ENCODE measurements around the gene PCDHB8.
"Not testable (repeated sequence)": the region's sequence is repeated elsewhere in the genome, so short reads cannot be mapped to it uniquely, and the experiment has no call there.

Gene PCDHB8

DNA sequence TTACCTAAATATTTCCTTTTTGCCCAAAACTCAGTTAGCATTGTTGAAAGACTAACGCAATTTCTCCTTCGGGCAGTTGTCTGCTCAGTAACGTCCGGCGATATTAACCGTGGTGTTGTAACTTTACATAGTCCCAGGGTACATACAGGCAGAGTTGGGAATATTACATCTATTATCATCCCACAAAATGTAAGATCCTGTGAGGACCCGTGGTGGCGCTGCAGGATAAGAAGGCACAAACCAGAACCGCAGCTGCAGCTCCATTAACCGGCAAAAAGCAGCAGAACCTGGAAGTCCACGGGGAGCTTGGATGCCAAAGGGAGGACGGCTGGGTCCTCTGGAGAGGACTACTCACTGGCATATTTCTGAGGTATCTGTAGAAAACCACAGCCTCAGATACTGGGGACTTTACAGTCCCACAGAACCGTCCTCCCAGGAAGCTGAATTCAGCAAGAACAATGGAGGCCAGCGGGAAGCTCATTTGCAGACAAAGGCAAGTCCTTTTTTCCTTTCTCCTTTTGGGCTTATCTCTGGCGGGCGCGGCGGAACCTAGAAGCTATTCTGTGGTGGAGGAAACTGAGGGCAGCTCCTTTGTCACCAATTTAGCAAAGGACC is at the start of gene PCDHB8:
PCDHB8 (plus strand) TSS at position 214 of the 615 bp plus-strand sequence; CDS start at position 459, 245 bp downstream.
- DNase-seq, result not testable (repeated sequence)

DNA sequence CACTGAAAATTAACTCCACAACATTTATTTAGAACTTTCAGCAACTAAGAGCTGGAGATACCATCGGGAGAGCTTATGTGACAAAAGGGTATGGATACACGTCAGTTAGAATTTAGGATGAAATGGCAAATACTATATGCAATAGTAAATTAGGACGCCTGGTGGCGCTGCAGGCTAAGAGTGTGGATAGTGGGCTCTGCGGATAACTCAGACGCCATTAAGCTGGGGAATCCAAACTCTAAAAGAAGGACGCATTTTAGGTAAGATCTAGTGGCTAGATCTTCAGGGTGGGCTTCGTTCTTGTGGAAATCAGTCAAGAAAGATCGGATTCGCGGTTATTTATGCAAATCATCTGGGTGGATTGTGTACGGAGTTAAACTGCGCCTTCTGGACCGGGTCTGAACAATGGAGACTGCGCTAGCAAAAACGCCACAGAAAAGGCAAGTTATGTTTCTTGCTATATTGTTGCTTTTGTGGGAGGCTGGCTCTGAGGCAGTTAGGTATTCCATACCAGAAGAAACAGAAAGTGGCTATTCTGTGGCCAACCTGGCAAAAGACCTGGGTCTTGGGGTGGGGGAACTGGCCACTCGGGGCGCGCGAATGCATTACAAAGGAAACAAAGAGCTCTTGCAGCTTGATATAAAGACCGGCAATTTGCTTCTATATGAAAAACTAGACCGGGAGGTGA is 42.4 kb upstream of the PCDHB8 start, which contains the start of gene PCDHB5:
PCDHB5 (plus strand) TSS at position 177 of the 688 bp plus-strand sequence; CDS start at position 406, 229 bp downstream.
- no peak for DNase-seq

DNA sequence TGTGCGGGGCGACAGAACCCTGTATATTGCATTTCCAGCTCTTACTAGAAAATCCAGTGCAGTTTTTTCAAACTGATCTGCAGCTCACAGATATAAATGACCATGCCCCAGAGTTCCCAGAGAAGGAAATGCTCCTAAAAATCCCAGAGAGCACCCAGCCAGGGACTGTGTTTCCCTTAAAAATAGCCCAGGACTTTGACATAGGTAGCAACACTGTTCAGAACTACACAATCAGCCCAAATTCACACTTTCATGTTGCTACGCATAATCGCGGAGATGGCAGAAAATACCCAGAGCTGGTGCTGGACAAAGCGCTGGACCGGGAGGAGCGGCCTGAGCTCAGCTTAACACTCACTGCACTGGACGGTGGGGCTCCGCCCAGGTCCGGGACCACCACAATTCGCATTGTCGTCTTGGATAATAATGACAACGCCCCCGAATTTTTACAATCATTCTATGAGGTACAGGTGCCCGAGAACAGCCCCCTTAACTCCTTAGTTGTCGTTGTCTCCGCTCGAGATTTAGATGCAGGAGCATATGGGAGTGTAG is 41.8 kb upstream of the PCDHB8 start:
- no peak for DNase-seq

DNA sequence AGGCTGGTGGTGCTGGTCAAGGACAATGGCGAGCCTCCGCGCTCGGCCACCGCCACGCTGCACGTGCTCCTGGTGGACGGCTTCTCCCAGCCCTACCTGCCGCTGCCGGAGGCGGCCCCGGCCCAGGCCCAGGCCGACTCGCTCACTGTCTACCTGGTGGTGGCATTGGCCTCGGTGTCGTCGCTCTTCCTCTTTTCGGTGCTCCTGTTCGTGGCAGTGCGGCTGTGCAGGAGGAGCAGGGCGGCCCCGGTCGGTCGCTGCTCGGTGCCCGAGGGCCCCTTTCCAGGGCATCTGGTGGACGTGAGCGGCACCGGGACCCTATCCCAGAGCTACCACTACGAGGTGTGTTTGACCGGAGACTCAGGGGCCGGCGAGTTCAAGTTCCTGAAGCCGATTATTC is 40.2 kb upstream of the PCDHB8 start:
- DNase-seq, result not testable (repeated sequence)

DNA sequence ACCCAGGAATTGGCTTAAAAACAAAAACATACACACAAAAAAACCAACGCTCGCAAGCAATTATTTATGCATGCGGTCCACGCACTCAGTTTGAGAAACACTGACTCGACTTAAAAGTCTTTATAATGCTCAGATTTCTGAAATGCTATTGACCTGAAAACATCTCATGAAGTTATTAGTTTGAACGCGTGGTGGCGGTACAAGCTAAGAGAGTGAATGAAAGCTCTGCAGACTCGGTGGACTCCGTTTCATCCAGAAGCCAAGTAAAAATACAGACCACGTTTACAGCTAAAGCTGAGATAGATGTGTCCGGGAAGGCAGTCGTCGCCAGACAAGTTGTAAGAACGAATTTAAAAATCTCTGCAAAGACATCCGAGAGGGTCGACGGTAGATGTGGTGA is 27.8 kb upstream of the PCDHB8 start, which contains the start of gene PCDHB6:
PCDHB6 (plus strand) TSS at position 246 of the 400 bp plus-strand sequence. CDS start 201 bp downstream, outside the sequence.
- no peak for DNase-seq

DNA sequence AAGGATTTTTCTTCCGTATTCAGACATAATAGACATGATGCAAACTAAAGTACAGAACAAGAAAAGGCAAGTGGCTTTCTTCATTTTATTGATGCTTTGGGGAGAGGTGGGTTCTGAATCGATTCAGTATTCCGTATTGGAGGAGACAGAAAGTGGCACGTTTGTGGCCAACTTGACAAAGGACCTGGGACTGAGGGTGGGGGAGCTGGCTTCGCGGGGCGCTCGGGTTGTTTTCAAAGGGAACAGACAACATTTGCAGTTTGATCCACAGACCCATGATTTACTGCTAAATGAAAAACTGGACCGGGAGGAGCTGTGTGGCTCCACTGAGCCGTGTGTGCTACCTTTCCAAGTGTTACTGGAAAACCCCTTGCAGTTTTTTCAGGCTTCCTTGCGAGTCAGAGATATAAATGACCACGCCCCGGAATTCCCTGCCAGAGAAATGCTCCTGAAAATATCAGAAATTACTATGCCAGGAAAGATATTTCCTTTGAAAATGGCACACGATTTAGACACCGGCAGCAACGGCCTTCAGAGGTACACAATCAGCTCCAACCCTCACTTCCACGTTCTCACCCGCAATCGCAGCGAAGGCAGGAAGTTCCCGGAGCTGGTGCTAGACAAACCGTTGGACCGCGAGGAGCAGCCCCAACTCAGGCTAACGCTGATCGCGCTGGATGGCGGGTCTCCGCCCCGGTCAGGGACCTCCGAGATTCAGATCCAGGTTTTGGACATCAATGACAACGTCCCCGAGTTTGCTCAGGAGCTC is 27.2 kb upstream of the PCDHB8 start:
- DNase-seq, result no peak

DNA sequence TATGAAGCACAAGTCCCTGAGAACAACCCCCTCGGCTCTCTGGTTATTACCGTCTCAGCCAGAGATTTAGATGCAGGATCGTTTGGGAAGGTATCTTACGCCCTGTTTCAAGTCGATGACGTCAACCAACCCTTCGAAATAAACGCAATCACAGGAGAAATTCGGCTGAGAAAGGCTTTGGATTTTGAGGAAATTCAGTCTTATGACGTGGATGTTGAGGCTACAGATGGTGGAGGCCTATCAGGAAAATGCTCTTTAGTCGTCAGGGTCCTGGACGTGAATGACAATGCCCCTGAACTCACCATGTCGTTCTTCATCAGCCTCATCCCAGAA is 26.6 kb upstream of the PCDHB8 start:
- DNase-seq, result no peak

DNA sequence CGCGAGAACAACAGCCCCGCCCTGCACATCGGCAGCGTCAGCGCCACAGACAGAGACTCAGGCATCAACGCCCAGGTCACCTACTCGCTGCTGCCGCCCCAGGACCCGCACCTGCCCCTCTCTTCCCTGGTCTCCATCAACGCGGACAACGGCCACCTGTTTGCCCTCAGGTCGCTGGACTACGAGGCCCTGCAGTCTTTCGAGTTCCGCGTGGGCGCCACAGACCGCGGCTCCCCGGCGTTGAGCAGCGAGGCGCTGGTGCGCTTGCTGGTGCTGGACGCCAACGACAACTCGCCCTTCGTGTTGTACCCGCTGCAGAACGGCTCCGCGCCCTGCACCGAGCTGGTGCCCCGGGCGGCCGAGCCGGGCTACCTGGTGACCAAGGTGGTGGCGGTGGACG is 26.0 kb upstream of the PCDHB8 start:
- not testable (repeated sequence) for DNase-seq

DNA sequence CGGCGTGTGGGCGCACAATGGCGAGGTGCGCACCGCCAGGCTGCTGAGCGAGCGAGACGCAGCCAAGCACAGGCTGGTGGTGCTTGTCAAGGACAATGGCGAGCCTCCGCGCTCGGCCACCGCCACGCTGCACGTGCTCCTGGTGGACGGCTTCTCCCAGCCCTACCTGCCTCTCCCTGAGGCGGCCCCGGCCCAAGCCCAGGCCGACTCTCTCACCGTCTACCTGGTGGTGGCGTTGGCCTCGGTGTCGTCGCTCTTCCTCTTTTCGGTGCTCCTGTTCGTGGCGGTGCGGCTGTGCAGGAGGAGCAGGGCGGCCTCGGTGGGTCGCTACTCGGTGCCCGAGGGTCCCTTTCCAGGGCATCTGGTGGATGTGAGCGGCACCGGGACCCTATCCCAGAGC is 25.5 kb upstream of the PCDHB8 start:
- DNase-seq, result not testable (repeated sequence)

DNA sequence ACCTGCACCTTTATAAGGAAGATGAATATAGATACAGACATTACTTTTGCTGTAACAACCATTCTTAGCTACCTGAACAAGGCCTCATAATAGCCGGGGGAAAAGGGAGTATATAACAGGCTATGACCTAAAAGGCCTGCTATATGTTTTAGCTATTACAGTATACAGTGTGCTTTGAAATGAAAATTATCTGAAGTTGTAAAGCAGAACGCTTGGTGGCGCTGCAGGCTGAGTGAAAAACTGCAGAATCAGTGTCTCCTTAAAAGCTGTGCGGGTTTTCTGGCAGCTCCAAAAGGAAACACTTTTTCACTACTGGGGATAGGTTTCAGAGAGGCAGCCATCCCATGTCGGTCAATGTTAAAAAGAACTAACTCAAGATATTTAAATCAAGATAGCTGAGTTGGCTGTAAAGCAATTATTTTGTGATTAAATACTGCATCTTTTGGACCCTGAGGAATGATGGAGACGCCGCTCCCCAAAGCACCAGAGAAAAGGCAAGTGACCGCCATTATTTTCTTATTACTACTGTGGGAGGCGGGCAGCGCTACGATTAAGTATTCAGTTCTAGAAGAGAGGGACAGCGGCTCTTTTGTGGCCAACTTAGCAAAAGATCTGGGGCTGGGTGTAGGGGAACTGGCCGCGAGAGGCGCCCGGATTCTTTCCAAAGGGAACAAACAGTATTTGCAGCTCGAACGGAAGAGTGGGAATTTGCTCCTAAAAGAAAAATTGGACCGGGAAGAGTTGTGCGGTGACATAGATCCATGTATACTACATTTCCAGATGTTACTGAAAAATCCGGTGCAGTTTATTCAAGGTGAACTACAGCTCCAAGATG is 21.8 kb upstream of the PCDHB8 start:
- DNase-seq, result no peak

DNA sequence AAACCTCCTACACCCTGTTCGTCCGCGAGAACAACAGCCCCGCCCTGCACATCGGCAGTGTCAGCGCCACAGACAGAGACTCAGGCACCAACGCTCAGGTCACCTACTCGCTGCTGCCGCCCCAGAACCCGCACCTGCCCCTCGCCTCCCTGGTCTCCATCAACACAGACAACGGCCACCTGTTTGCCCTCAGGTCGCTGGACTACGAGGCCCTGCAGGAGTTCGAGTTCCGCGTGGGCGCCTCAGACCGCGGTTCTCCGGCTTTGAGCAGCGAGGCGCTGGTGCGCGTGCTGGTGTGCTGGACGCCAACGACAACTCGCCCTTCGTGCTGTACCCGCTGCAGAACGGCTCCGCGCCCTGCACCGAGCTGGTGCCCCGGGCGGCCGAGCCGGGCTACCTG is 20.2 kb upstream of the PCDHB8 start:
- not testable (repeated sequence) for DNase-seq

DNA sequence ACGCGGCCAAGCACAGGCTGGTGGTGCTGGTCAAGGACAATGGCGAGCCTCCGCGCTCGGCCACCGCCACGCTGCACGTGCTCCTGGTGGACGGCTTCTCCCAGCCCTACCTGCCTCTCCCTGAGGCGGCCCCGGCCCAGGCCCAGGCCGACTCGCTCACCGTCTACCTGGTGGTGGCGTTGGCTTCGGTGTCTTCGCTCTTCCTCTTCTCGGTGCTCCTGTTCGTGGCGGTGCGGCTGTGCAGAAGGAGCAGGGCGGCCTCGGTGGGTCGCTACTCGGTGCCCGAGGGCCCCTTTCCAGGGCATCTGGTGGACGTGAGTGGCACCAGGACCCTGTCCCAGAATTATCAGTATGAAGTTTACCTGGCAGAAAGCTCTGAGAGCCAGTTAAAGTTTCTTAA is 19.7 kb upstream of the PCDHB8 start:
- not testable (repeated sequence) for DNase-seq

DNA sequence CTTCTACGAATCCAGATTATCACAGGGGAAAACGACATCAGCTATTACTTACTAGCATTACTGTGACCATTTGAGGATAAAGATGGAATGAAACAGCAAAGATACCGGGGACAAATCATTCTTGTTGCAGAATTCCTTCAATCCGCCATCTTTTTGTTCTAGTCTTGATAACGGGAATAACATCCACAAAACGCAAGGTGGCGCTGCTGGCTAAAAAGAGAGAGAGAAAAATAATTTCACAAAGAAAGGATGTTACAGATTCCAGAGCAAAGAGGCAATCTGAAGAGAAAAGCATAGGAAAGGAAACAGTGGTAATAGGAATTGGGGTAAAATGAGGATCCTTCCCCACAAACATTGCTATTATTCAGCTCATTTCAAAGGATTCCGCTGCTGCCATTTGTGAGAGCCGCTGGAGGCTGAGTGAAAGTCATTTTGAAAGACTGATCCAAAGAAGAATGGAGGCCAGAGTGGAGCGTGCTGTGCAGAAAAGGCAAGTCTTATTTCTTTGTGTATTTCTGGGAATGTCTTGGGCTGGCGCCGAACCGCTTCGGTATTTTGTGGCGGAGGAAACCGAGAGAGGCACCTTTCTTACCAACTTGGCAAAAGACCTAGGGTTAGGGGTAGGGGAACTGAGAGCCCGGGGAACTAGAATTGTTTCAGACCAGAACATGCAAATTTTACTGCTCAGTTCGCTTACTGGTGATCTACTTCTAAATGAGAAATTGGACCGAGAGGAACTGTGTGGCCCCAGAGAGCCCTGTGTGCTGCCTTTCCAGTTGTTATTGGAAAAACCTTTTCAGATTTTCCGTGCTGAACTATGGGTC is 5.0 kb upstream of the PCDHB8 start, which contains the start of gene PCDHB7:
PCDHB7 (plus strand) TSS at position 264 of the 824 bp plus-strand sequence; CDS start at position 456, 192 bp downstream.
- DNase-seq, result no peak

DNA sequence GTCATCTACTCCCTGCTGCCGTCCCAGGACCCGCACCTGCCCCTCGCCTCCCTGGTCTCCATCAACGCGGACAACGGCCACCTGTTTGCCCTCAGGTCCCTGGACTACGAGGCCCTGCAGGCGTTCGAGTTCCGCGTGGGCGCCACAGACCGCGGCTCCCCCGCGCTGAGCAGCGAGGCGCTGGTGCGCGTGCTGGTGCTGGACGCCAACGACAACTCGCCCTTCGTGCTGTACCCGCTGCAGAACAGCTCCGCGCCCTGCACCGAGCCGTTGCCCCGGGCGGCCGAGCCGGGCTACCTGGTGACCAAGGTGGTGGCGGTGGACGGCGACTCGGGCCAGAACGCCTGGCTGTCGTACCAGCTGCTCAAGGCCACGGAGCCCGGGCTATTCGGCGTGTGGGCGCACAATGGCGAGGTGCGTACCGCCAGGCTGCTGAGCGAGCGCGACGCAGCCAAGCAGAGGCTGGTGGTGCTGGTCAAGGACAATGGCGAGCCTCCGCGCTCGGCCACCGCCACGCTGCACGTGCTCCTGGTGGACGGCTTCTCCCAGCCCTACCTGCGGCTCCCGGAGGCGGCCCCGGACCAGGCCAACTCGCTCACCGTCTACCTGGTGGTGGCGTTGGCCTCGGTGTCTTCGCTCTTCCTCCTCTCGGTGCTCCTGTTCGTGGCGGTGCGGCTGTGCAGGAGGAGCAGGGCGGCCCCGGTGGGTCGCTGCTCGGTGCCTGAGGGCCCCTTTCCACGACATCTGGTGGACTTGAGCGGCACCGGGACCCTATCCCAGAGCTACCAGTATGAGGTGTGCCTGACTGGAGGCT is 3.1 kb upstream of the PCDHB8 start:
- DNase-seq, result not testable (repeated sequence)

DNA sequence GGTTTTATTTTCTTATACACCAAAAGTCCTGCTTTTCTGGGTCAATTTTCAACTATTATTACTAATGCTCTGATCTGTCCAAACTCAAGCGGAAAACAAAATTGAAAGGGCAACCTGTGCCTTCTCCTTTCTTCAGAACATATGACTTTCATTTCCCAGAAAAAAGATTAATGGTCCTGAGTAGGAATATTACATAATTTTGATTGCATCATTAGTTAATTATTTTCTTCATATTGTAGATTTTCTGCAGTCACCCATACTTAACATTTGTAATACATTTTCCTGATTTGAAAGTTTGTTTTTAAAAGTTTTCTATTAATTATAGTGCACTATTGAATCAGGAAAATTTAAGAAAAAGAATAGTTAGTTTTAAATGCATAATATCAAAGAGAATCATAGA is 1.7 kb upstream of the PCDHB8 start:
- no peak for DNase-seq

DNA sequence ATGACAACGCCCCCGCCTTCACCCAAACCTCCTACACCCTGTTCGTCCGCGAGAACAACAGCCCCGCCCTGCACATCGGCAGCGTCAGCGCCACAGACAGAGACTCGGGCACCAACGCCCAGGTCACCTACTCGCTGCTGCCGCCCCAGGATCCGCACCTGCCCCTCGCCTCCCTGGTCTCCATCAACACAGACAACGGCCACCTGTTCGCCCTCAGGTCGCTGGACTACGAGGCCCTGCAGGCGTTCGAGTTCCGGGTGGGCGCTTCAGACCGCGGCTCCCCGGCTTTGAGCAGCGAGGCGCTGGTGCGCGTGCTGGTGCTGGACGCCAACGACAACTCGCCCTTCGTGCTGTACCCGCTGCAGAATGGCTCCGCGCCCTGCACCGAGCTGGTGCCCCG is 1.8 kb downstream of the PCDHB8 start:
- DNase-seq, result not testable (repeated sequence)

DNA sequence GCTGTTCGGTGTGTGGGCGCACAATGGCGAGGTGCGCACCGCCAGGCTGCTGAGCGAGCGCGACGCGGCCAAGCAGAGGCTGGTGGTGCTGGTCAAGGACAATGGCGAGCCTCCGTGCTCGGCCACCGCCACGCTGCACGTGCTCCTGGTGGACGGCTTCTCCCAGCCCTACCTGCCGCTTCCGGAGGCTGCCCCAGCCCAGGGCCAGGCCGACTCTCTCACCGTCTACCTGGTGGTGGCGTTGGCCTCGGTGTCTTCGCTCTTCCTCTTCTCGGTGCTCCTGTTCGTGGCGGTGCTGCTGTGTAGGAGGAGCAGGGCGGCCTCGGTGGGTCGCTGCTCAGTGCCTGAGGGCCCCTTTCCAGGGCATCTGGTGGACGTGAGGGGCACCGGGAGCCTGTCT is 2.3 kb downstream of the PCDHB8 start:
- DNase-seq, result not testable (repeated sequence)

DNA sequence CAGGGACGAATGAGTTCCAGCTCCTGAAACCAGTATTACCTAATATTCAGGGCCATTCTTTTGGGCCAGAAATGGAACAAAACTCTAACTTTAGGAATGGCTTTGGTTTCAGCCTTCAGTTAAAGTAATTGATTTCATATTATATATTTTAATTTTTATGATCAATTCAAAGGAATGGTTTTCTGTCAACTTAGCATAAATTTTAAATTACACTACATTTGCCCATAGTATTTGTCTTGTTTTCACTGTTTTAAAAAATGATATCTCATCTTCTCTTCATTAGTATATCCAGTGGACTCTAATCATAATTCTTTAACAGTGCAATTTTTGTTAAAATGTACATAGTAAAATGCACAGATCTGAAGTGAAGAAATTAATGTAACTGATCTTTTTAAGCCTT is 2.7 kb downstream of the PCDHB8 start:
- DNase-seq, result no peak

DNA sequence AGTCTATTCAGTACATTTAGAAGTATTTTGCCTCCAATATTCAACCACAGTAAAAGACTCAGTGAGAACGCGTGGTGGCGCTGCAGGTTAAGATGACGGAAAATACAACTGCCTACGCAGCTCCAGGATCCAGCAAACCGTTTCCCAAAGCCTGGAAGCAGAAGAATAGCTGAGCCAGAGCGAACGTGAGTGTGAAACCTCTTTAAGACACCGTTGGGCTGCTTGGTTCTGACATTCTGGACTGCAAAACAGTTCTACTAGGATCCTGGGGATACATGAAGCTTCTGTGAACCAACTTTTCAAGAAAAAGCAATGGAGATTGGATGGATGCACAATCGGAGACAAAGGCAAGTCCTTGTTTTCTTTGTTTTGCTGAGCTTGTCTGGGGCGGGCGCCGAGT is 4.7 kb downstream of the PCDHB8 start, which contains the start of gene PCDHB16:
PCDHB16 (plus strand) TSS at position 140 of the 400 bp plus-strand sequence; CDS start at position 313, 173 bp downstream.
- no peak for DNase-seq

DNA sequence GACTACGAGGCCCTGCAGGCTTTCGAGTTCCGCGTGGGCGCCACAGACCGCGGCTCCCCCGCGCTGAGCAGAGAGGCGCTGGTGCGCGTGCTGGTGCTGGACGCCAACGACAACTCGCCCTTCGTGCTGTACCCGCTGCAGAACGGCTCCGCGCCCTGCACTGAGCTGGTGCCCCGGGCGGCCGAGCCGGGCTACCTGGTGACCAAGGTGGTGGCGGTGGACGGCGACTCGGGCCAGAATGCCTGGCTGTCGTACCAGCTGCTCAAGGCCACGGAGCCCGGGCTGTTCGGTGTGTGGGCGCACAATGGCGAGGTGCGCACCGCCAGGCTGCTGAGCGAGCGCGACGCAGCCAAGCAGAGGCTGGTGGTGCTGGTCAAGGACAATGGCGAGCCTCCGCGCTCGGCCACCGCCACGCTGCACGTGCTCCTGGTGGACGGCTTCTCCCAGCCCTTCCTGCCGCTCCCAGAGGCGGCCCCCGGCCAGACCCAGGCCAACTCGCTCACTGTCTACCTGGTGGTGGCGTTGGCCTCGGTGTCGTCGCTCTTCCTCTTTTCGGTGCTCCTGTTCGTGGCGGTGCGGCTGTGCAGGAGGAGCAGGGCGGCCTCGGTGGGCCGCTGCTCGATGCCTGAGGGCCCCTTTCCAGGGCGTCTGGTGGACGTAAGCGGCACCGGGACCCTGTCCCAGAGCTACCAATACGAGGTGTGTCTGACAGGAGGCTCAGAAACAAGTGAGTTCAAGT is 6.7 kb downstream of the PCDHB8 start:
- DNase-seq, result not testable (repeated sequence)

Measured in activated CD4-positive, CD25-positive, alpha-beta regulatory T cell treated with anti-CD3 and anti-CD28 coated beads, Interleukin-2, amount 50 U/mL, for 72 hours (primary cell).